K562 treated with DMSO at 1 percent for 24 hours (cell line): ENCODE measurements around the gene CT45A7. TPM values are rescaled to one million over a fixed set of nuclear protein-coding genes. Genes with fewer than 3 reads are reported as not detected.

Source experiments
- total RNA-seq: library from RNA; unstranded; fragments of 300-600 nt; gene quantifications from 2 replicates; pipeline ENCODE4 v1.2.3, GENCODE V29; 2022; ENCODE audit warnings: low read depth; ENCODE audit not compliant: insufficient read depth

Gene CT45A7
- total RNA-seq = not detected in 2 replicates

GRCh38 chrX:135837180-135837579 is at the start of gene CT45A7:
Gene CT45A7 (minus strand): TSS chrX:135837280. CDS start chrX:135833533, 3,747 bp downstream.

GRCh38 chrX:135871712-135872111 is 34.6 kb upstream of the CT45A7 start, which contains the start of gene CT45A9:
Gene CT45A9 (minus strand): TSS chrX:135871812. CDS start chrX:135868061, 3,751 bp downstream.

GRCh38 chrX:135854438-135854837 is 17.4 kb upstream of the CT45A7 start, which contains the start of gene CT45A8:
Gene CT45A8 (minus strand): TSS chrX:135854538. CDS start chrX:135850783, 3,755 bp downstream.

GRCh38 chrX:135819912-135820311 is 17.2 kb downstream of the CT45A7 start, which contains the start of gene CT45A2:
Gene CT45A2 (minus strand): TSS chrX:135820012. CDS start chrX:135816265, 3,747 bp downstream.

GRCh38 chrX:135802687-135803086 is 34.4 kb downstream of the CT45A7 start, which contains the start of gene CT45A6:
Gene CT45A6 (minus strand): TSS chrX:135802787. CDS start chrX:135798993, 3,794 bp downstream.

GRCh38 chrX:135785403-135785802 is 51.7 kb downstream of the CT45A7 start, which contains the start of gene CT45A5:
Gene CT45A5 (minus strand): TSS chrX:135785503. CDS start chrX:135781729, 3,774 bp downstream.

Other genes starting within 250 kb of the CT45A7 start
- gene CT45A1, start 123.6 kb downstream of the CT45A7 start, total RNA-seq = 0.53 TPM in 1 of 2 replicates, not detected in the other
- not detected in 2 replicates for gene CT45A3, start 69.1 kb downstream of the CT45A7 start, total RNA-seq
- 0.64 TPM in 1 of 2 replicates, not detected in the other for gene CT45A5, start 51.8 kb downstream of the CT45A7 start, total RNA-seq
- not detected in 2 replicates for gene CT45A6, start 34.5 kb downstream of the CT45A7 start, total RNA-seq
- 1.8 and 3.0 TPM in 2 replicates for gene CT45A2, start 17.3 kb downstream of the CT45A7 start, total RNA-seq
- not detected in 2 replicates for gene CT45A8, start 17.3 kb upstream of the CT45A7 start, total RNA-seq
- not detected in 2 replicates for gene CT45A9, start 34.5 kb upstream of the CT45A7 start, total RNA-seq
- gene CT45A10, start 56.2 kb upstream of the CT45A7 start, total RNA-seq = 14.1 and 14.8 TPM in 2 replicates
- gene SAGE1, start 56.4 kb upstream of the CT45A7 start, total RNA-seq = 15.5 and 19.4 TPM in 2 replicates
- 10.8 and 11.7 TPM in 2 replicates for gene MMGT1, start 136.7 kb upstream of the CT45A7 start, total RNA-seq
- gene SLC9A6, start 148.2 kb upstream of the CT45A7 start, total RNA-seq = 5.8 and 8.2 TPM in 2 replicates